NCI-H446 (cell line): ENCODE results near the gene PSMC6.

Experiments
- DNase-seq, 2 experiments: peaks; one replicate each; lab custom pipeline; 2025; lab: John Stamatoyannopoulos, UW

PSMC6 gene

GRCh38 chr14:52706724-52707706 is at the start of gene PSMC6:
PSMC6 (plus strand) TSS chr14:52707200; CDS start chr14:52707220, 20 bp downstream.
- DNase-seq = peak; percentile 84 to 89

- DNase-seq = no peak
These were observed 46.7 kb upstream of the PSMC6 start for GRCh38 chr14:52660325-52660724.

- DNase-seq = no peak
These were observed 46.2 kb upstream of the PSMC6 start for GRCh38 chr14:52660832-52661231.

GRCh38 chr14:52661314-52661713 is 45.7 kb upstream of the PSMC6 start:
- DNase-seq = no peak

GRCh38 chr14:52663850-52664249 is 43.1 kb upstream of the PSMC6 start:
- DNase-seq = no peak

- no peak for DNase-seq
These were observed 28.4 kb upstream of the PSMC6 start for GRCh38 chr14:52678591-52678990.

DNA sequence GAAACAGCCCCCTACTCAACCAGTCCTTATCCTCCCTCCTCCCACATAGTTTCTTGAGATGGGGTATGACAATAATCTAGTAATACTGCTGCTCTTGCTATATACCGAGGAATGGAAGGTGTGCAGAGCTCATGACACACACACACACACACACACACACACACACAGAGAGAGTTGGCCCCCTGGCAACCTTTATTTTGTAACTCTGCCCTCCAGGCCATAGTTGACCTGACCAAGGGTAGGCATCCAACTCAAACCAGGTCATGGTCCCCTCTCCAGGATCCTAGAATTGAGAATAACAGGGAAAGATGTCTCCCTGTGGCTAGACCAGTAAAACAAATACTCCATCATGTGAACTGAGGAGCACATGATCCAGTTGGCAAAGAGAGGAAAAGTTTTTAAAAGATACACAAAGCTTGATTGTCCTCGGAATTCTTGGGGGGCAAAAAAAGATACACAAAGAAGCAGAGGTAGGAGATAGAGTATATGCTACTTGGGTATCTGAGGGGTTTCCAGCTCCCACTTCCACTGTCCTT is 22.9 kb upstream of the PSMC6 start:
- DNase-seq = no peak

- no peak for DNase-seq
These were observed 20.8 kb upstream of the PSMC6 start for GRCh38 chr14:52686176-52686575.

GRCh38 chr14:52690983-52691760 is 15.8 kb upstream of the PSMC6 start:
- no peak for DNase-seq

DNA sequence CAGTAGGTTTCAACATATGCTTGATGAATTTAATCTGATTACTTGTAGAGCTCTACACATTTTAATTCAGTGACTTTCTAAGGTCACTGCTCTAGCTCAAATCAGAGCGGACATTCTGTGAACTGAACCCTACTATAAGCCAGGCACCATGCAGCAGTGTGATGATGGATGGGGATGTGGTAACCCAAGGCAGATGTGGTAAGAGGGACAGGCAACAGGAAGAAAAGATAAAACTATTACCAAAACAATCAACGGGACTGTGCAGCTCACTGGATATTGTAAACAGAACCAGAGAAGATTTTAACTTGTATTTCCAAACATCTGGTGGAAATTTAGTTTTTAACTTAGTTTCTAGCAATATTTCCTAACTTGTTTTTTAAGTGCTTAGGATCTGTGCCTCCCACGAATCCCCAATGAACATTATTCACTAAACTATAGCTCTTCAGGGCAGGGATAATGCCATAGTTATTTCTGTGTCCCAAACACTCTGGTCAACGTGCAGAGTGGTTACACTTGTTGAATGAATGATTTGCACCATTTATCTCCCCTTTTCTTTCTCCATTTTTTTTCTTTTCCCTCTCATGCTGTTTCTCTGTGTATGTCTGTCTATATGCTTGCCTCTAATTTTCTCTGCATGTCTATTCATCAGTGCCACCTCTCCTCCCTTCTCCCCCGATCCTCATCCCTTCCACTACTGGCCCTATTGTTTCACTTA is 14.6 kb upstream of the PSMC6 start:
- no peak for DNase-seq

DNA sequence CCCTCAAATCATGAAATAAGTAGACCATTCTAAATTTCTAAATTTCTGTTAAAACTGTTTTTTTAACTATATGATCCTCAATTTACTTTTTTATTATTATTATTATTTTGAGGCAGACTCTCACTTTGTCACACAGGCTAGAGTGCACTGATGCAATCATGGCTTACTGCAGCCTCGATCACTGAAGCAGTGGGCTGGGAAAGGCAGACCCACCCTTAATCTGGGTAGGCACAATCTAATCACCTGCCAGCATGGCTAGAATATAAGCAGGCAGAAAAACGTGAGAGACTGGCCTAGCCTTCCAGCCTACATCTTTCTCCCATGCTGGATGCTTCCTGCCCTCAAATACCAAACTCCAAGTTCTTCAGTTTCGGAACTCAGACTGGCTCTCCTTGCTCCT is 14.0 kb upstream of the PSMC6 start:
- no peak for DNase-seq

DNA sequence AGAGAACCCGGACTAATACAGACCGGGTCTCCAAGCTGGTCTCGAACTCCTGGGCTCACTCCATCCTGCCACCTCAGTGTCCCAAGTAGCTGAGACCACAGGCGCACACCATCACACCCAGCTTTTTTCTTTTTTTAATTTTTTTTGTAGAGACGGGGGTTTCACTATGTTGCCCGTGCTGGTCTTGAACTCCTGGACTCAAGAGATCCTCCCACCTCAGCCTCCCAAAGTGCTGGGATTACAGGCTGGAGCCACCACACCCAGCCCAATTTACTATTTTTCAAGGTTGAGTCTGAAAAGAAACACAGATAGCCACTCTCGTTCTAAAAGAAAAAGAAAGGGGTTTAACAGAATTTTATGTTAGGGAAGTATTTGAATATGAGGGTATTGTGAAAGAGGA is 13.5 kb upstream of the PSMC6 start:
- no peak for DNase-seq

- DNase-seq = peak in 1 of 2 experiments; percentile 29
These were observed 12.1 kb upstream of the PSMC6 start for GRCh38 chr14:52694761-52695480.

DNA sequence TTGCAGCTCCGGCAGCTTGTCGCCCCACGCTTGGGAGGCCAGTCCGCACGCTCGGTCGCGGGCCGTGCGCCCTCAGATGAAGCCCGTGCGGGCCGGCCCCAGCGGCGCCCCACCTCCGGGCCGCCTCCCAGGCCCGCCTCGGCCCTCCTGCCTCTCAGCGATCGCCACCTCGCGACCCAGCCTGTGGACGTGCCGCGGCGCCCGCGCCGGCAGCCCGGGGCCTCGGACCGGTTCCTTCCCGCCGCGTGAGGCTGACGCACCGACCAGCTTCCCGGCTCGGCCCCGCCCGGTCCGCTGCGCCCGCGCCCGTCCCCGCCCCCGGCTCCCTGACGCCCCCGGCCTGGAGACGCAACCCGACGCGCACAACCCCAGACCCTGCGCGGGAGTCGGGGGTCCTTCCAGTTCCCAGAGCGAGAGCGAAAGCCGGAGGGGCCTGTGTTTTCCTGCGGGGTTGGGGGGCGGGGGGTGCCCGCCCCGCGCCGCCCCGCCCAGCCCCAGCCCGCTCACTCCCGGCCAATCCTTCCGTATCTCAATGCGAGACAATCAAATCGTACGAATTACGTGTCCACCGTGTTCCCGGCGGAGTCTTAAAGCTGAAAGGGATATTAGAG is 11.4 kb upstream of the PSMC6 start, which contains the start of gene ERO1A:
Gene ERO1A, minus strand, starts transcription at position 78 of the 611 bp plus-strand sequence. Its CDS starts 77 bp downstream, at position 1.
- DNase-seq = peak; percentile 43 to 70

- no peak for DNase-seq
These were observed 6.3 kb upstream of the PSMC6 start for GRCh38 chr14:52700701-52701172.

GRCh38 chr14:52701223-52701622 is 5.8 kb upstream of the PSMC6 start:
- DNase-seq = no peak

DNA sequence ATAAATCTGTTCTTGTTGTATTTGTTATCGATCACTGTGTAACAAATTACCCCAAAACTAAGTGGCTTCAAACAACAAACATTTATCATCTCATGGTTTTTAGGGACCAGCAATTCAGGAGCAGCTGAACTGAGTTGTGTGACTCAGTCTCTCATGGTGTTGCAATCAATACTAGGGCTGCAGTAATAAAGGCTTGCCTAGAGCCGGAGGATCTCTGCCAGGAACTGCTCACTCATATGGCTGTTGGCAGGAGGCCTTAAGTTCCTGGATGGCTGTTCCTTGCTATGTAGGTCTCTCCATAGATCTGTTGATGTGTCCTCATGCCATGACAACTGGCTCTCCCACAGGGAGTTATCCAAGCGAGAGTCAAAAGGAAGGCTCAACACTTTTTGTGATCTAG is 3.8 kb upstream of the PSMC6 start:
- DNase-seq = peak; percentile 75 to 92

- no peak for DNase-seq
These were observed 3.3 kb upstream of the PSMC6 start for GRCh38 chr14:52703664-52704063.

- DNase-seq = no peak
These were observed 714 bp upstream of the PSMC6 start for GRCh38 chr14:52706286-52706685.

- no peak for DNase-seq
These were observed 4.7 kb downstream of the PSMC6 start for GRCh38 chr14:52711666-52712065.

DNA sequence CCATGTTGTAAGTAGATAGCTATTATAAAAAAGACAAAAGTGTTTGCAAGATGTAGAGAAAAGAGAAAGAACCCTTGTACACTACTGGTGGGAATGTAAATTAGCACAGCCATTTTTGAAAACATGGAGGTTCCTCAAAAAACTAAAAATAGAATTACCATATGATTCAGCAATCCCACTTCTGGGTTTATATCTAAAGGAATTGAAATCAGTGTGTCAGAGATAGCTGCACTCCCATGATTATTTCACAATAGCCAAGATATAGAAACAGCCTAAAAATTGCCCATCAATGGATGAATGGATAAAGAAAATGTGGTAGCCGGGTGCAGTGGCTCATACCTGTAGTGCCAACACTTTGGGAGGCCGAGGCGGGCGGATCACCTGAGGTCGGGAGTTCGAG is 9.2 kb downstream of the PSMC6 start:
- no peak for DNase-seq
